ENCODE results near the gene MIOX. TPM values are rescaled to one million over a fixed set of nuclear protein-coding genes. Genes with fewer than 3 reads are reported as not detected.

The MIOX gene
- total RNA-seq, 1 experiment from 2014 or later = 1.4 TPM

- no peak overlapping the region for H3K9ac ChIP-seq (ENCODE audit: extremely low read depth, insufficient read length, low read length)
These were observed 18.7 kb downstream of the MIOX start for GRCh38 chr22:50505276-50505775.

More at GRCh38 chr22:50505276-50505775, 18.7 kb downstream of the MIOX start:
- H3K4me1 ChIP-seq (ENCODE audit: insufficient read depth, low read length) = no peaks in the 10 kb centered on the region
- no CpG with 5 or more reads among the region's 14 CpGs for WGBS (ENCODE audit: extremely low coverage, insufficient read length, low lambda C conversion rate)
- no peak overlapping the region for H2BK12ac ChIP-seq (ENCODE audit: insufficient read length, low read depth, low read length)
- no peak for DNase-seq
- H3K18ac ChIP-seq (ENCODE audit: insufficient read length, low read depth, low read length) = no peak overlapping the region
- no peak overlapping the region for H3K4me2 ChIP-seq (ENCODE audit: insufficient read depth, insufficient read length, low read length)
- Mint-ChIP-seq H3K27me3 (ENCODE audit: low read depth) (no peaks in the 10 kb centered on the region), H3K27ac (no peak overlapping the region), H3K36me3 (ENCODE audit: insufficient read depth in 1 of 3, low read depth in 3 of 3) (peaks cover 0 to 3% (median 0%) of the 10 kb centered on the region in 3 experiments; a peak in 2 of 7 replicates), H3K9me3 (no peaks in the 10 kb centered on the region), H3K4me3 (no peak overlapping the region), H3K4me1 (peaks cover 10 to 14% of the 10 kb centered on the region in 2 experiments)
- H3K56ac ChIP-seq (ENCODE audit: insufficient read length, low read depth, low read length) = no peak overlapping the region
- H3K14ac ChIP-seq (ENCODE audit: insufficient read depth, low read length) = no peak overlapping the region
- no peak overlapping the region for H2BK15ac ChIP-seq (ENCODE audit: low read depth, low read length)
- no peak overlapping the region for H3K23ac ChIP-seq (ENCODE audit: insufficient read length, low read depth, low read length)
- H4K5ac ChIP-seq (ENCODE audit: insufficient read length, low read depth, low read length) = no peak overlapping the region
- H2BK20ac ChIP-seq (ENCODE audit: low read depth, low read length, poor library complexity, severe bottlenecking) = no peak overlapping the region
- H2BK5ac ChIP-seq (ENCODE audit: insufficient read length, low read length) = no peak overlapping the region
- H3K27ac ChIP-seq (ENCODE audit: insufficient read length, low read depth, low read length) = no peak overlapping the region
- H2AK5ac ChIP-seq (ENCODE audit: insufficient read length, low read length) = no peak overlapping the region
- H3K23me2 ChIP-seq (ENCODE audit: insufficient read length, low read depth, low read length, poor library complexity, severe bottlenecking) = peaks cover 12% of the 10 kb centered on the region
- H4K91ac ChIP-seq (ENCODE audit: insufficient read length, low read depth, low read length) = no peak overlapping the region
- H3K4ac ChIP-seq (ENCODE audit: low read depth, low read length) = no peak overlapping the region
- H3K9me3 ChIP-seq (ENCODE audit: control insufficient read depth, low read depth, low read length) = no peaks in the 10 kb centered on the region
- no peak overlapping the region for H2BK120ac ChIP-seq (ENCODE audit: low read depth, low read length, poor library complexity, severe bottlenecking)
- H4K8ac ChIP-seq (replicated peaks; ENCODE audit: insufficient read length, low read depth, low read length) = no peak overlapping the region
- H3K79me1 ChIP-seq (ENCODE audit: insufficient read depth, low read depth, low read length, poor library complexity, severe bottlenecking) = peaks cover 7% of the 10 kb centered on the region
- no peaks in the 10 kb centered on the region for H4K20me1 ChIP-seq (ENCODE audit: control insufficient read depth, insufficient read depth, insufficient read length)
- no peaks in the 10 kb centered on the region for H3K27me3 ChIP-seq (ENCODE audit: insufficient read depth, low read length)
- H3K79me2 ChIP-seq (ENCODE audit: insufficient read depth, low read length) = peaks cover 9% of the 10 kb centered on the region; the same call in 1 of the 2 replicates
- no peak overlapping the region for H2AFZ ChIP-seq (ENCODE audit: low read length)
- H3T11ph ChIP-seq (ENCODE audit: low read length) = no peak overlapping the region
- no peak for TF ChIP-seq CTCF (conservative IDR thresholded peaks at IDR 0.05)

All from H9 (cell line).